GM18517 (cell line): ENCODE measurements around the gene DUSP5.

Source experiments
- ATAC-seq: cut with Tn5 transposase; IDR thresholded peaks from one replicate; pipeline ENCODE4 v1.9.1; 2021; ENCODE audit warnings: mild to moderate bottlenecking, moderate library complexity; ENCODE audit not compliant: unreplicated experiment

DUSP5 gene

GRCh38 chr10:110498982-110499795, 1.5 kb downstream of the DUSP5 start:
- peak; percentile 12 for ATAC-seq

GRCh38 chr10:110499796-110500514, 2.2 kb downstream of the DUSP5 start:
- ATAC-seq = no peak

GRCh38 chr10:110500515-110500905, 2.8 kb downstream of the DUSP5 start:
- ATAC-seq = no peak

- peak; percentile 14 for ATAC-seq
Observed at GRCh38 chr10:110501142-110501937, 3.6 kb downstream of the DUSP5 start.

- ATAC-seq = peak; percentile 10
Observed at GRCh38 chr10:110502072-110502845, 4.6 kb downstream of the DUSP5 start.

- peak; percentile 38 for ATAC-seq
Observed at GRCh38 chr10:110502851-110503301, 5.2 kb downstream of the DUSP5 start.

GRCh38 chr10:110503528-110504110, 5.9 kb downstream of the DUSP5 start:
- ATAC-seq = no peak

- ATAC-seq = peak; percentile 60
Observed at GRCh38 chr10:110504111-110504735, 6.5 kb downstream of the DUSP5 start.

GRCh38 chr10:110505130-110505770, 7.5 kb downstream of the DUSP5 start:
- no peak for ATAC-seq

- no peak for ATAC-seq
Observed at GRCh38 chr10:110506448-110506847, 8.7 kb downstream of the DUSP5 start.

GRCh38 chr10:110507346-110507745, 9.6 kb downstream of the DUSP5 start:
- ATAC-seq = no peak

- no peak for ATAC-seq
Observed at GRCh38 chr10:110508159-110508788, 10.6 kb downstream of the DUSP5 start.

GRCh38 chr10:110508806-110509544, 11.3 kb downstream of the DUSP5 start:
- no peak for ATAC-seq

GRCh38 chr10:110509560-110509959, 11.9 kb downstream of the DUSP5 start:
- ATAC-seq = no peak

- ATAC-seq = no peak
Observed at GRCh38 chr10:110510086-110510485, 12.4 kb downstream of the DUSP5 start.

- ATAC-seq = no peak
Observed at GRCh38 chr10:110510730-110511129, 13.0 kb downstream of the DUSP5 start.

- no peak for ATAC-seq
Observed at GRCh38 chr10:110511734-110512449, 14.2 kb downstream of the DUSP5 start.
